Tongue (tissue), 2 donors: Measurements from ENCODE around the gene LRRC4C. TPM values are rescaled to one million over a fixed set of nuclear protein-coding genes. Genes with fewer than 3 reads are reported as not detected.
A peak's percentile ranks its signal among the peaks of the same experiment; 100 is the strongest.

Experiments used
- DNase-seq: peaks from one replicate; pipeline ENCODE4 v3.0.0-alpha.2; 2015
- total RNA-seq: library from RNA; depleted of rRNA; stranded (reverse); fragments of >200 nt; gene quantifications from one replicate; pipeline ENCODE4 v1.2.3, GENCODE V29; 2014

Gene LRRC4C
- total RNA-seq, 1 donor from 2014 or later: 4.7 TPM

- DNase-seq: no peak
These were observed 44.5 kb downstream of the LRRC4C start for GRCh38 chr11:41414771-41415440.

DNA sequence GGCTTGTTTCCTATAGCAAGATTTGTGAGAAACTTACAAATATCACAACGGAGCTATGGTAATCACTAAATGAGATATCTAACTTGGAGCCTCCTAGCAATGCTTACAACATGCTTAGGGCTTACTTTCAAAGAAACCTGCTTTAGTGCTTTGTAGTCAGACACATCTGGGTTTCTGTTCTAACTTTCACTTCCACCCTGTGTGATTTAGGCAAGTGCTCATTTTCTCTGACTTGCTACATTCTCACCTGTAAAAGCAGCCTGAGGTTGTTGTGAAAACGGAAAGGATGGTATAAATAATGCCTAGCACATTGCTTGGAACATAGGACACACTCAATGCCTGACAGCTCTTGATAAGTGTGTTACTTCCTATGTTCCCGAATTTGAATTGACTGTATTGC is 45.6 kb downstream of the LRRC4C start:
- DNase-seq: no peak

DNA sequence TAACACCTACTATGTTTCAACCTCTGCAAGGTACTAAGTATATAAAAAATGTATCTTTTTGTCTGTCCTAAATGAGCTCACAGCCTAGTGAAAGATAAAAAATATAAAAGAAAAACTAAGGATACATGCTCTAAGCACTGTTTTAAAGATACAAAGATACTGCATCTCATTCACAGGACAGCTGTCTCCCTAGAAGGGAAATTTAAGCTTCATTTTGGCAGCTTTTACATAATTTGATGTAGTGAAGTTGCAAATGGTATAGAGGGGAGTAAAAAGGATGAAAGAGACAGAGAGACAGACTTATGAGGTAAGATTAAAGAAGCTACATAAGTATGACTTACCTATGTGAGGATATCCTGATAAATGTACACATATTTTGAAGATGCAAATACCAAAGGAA is 53.6 kb downstream of the LRRC4C start:
- DNase-seq: no peak

- no peak for DNase-seq
These were observed 55.3 kb downstream of the LRRC4C start for GRCh38 chr11:41404109-41404508.

GRCh38 chr11:41403458-41403857 is 56.0 kb downstream of the LRRC4C start:
- no peak for DNase-seq

GRCh38 chr11:41400819-41401382 is 58.6 kb downstream of the LRRC4C start:
- peak; percentile 9 for DNase-seq

DNA sequence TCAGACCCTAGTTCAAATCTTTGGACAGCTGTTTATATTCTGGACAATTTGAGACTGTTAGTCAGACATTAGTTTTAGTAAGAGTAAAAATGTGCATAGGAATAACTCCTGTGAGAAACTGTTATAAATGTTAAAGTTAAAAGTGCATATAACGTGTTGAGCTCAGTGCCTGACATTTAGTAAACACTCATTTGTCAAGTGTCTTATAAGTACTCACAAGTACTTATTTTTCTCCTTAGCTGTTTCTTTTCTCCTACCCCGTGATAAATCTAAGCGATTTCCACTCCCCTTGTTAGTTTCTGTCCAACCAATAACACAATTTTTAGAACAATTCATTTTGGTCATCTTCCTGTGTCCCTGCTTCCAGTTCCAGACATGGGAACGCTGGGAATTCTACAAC is 59.3 kb downstream of the LRRC4C start:
- no peak for DNase-seq

- DNase-seq: no peak
These were observed 60.1 kb downstream of the LRRC4C start for GRCh38 chr11:41399323-41399722.

DNA sequence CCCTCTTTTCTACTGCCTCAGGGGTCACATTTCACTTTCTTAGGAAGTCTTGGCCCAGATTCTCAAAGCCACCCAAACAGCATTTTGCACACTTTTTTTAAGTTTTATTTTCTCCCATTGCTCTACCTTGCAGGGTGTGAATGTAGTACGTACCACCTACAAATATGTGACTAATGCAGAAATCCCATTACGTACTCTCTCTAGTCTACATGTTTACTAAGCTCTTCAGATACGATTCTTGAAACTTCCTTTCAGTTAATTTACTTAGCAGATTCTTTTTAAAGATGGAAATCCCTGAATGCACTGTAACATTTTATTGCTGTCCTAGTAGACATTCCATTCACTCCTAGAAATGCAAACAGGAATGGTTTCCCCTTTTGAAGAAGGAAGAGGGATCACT is 61.3 kb downstream of the LRRC4C start:
- DNase-seq: peak; percentile 9

DNA sequence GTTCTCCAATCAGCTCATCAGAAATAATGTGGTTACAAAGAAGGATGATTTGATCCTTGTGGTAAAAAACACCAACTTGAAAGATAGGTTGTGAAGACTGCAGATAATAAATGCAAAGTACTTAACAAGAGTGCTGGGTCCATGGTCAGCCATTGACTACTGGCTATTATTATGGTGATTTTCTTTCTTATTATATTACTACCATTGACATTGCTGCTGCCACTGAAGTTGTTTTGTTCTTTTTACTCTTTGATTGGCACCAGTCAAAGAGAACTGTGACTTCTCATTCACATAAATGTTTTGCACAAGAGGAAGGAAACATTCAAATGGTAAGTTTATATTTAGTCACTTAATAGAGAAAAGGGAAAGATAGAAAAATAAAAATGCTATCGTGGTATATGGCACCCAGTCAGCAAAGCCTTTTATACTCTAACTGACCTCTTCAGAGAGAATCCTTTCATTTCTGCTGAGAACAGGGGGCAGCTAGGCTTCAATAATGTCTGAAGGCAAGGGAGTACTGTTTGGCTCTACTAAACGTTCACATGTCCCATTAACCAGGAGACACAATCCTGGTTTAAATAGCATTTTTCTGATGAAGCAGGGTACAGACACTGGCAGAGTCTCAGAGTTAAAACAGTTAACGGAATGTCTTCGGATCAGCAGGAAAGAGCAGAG is 64.8 kb downstream of the LRRC4C start:
- no peak for DNase-seq

- no peak for DNase-seq
These were observed 66.9 kb downstream of the LRRC4C start for GRCh38 chr11:41392596-41392995.

- DNase-seq: no peak
These were observed 69.8 kb downstream of the LRRC4C start for GRCh38 chr11:41389623-41390130.

DNA sequence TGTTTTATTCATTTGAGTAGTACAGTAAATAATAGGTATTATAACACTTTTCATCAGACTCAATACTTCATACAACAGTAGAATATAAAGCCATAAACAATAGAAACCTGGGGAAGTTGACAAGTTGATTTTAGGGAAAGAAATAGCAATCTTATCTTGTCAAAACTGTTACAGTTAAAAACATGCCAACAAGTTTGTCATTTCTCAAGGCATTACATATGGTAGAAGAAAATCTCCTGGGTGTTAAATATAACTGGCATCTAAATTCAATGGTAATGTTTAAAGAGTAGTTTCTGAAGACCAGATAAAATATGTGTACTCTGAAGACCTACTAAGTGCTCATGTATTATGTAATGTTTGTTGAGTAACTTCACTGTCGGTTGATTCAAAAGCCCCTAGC is 75.1 kb downstream of the LRRC4C start:
- no peak for DNase-seq

DNA sequence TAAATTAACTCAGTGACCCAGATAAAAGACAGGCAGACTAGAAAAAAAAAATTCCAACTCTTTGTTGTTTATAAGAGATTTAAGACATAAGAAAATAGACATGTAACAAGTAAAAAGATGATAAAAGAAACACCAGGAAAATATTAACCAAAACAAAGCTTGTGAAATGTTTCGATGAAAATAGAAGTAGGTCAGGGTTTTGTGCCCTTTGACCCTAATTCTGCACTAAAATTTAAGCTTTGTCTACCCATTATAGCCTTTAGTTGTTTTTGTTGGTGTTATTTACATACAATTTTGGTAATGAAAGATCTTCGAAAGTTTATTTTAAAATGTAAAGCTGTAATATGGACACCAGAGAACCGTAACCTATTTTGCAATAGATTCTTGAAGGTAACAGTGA is 75.7 kb downstream of the LRRC4C start:
- no peak for DNase-seq

DNA sequence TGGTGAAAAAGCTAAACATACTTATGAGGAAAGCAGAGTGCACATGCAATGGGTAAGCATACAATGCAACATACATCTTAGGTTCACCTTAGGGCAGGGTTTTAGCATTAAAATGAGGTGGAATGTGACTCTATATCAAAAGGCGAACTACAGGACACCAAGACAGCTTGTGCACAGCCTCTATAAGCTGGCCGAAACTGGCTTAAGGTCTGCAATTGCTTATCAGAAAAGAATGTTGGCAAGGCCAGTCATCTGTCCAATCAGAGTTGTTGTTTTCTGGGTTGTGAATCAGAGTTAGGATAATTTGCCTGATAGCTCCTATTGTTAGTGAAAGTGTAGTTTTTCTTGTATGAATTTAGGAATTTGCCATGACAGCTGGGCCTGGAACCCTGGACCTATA is 76.5 kb downstream of the LRRC4C start:
- no peak for DNase-seq

DNA sequence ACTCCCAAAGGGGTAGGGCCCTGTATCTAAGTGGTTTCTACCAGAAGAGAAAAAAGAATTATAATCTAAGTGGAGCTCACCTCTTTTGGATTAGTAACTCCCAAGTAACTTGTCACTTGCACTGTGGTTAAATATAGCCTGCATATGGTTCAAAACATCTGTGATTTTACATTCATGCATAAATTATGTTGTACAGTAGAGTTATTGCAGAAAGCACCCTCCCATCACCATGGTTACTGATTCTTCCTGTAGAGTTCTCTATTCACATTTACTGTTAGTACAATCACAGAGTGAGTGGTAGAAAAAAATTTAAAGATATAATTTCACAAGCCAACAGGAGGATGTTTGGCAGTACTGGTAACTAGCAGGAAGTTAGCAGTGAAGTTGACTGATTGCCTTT is 80.4 kb downstream of the LRRC4C start:
- peak; percentile 6 for DNase-seq

DNA sequence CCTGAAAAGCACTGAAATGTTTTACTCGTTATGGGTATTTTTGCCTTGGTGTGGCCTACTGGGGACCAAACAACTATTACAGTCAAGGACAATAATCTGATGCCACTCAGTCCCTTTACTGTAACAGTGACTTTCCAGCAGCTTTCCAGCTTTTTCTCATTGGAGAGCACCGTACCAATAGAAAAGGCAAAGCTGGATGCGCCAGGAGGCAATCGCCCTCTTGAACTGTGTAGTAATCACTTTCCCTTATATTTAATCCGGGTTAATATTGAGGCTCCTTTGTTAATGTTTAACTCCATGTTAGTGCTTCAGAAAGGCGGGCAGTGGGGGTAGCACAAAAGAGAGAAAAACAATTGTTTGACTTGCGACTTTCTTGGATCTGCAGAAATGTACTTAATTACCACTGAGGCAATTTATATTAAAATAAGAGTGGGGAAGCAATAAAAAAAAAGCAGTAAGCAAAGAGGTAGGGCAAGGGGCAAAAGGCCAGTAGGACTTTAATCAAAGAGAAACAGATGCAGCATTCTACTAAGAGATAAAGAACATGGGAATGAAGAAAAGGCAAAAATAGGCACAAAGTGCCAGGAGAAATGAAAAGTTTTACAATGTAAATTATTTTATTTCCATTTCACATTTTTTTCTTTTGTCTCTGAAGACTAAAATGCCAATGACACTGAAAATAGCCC is 81.6 kb downstream of the LRRC4C start:
- DNase-seq: no peak

DNA sequence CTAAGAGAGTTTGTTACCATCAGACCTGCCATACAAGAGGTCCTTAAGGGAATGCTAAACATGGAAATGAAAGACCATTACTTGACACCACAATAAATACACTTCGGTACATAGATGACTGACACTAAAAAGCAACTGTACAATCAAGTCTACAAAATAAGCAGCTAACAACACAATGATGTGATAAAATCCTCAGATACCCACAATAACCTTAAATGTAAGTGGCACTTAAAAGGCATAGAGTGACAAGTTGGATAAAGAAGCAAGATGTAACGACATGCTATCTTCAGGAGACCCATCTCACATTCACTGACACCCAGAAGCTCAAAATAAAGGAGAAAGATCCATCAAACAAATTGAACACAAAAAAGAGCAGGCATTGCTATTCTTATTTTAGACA is 107.6 kb downstream of the LRRC4C start:
- no peak for DNase-seq

DNA sequence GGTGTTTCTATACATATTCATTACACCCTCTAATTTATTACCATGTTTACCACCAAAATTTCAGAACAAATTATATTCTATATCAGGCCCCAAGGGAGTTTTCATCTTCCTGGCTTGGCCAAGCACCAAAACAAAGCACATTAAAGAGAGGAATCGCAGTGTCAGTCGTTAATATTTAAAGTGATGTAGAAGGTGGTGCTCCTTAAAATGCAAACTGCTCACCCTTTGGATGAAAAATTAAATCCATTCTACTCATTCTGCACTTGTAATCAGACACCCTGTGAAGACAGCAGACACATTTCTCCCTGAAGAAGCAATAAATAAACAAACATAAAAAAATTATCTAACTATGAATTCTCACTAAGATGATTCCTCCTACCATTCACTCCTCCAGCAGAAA is 113.4 kb downstream of the LRRC4C start:
- no peak for DNase-seq

- no peak for DNase-seq
These were observed 125.2 kb downstream of the LRRC4C start for GRCh38 chr11:41334007-41334933.

DNA sequence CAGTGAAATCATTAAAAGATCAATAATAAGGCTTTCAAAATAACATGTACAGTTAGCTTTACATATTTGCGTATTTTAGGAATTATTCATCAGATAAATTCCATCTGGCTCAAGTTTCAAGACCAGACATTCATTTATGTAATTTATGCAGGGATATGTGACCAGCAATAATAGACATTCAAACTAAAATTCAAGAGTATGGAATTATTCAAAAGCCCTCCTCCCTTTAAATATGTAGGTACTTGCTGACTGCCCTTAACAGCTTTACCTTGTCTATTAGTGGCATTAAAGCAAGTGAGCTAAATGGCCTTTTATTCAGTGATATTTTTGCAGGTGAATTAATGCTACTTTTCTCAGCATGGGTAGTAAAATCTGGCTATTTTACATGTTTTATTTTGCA is 126.1 kb downstream of the LRRC4C start:
- DNase-seq: no peak

- DNase-seq: no peak
These were observed 131.1 kb downstream of the LRRC4C start for GRCh38 chr11:41328324-41328723.
